Measurements from ENCODE around the gene CLDN24.
"Not testable (repeated sequence)": the region's sequence is repeated elsewhere in the genome, so short reads cannot be mapped to it uniquely, and the experiment has no call there.

CLDN24 gene

GRCh38 chr4:183345261-183345660 is 23.0 kb upstream of the CLDN24 start:
- no peak for DNase-seq

GRCh38 chr4:183344523-183345255 is 22.5 kb upstream of the CLDN24 start:
- DNase-seq: no peak

- no peak for DNase-seq
Observed at GRCh38 chr4:183343730-183344129, 21.5 kb upstream of the CLDN24 start.

- no peak for DNase-seq
Observed at GRCh38 chr4:183342541-183343533, 20.6 kb upstream of the CLDN24 start.

GRCh38 chr4:183337833-183338232 is 15.6 kb upstream of the CLDN24 start:
- DNase-seq: no peak

GRCh38 chr4:183337349-183337748 is 15.1 kb upstream of the CLDN24 start:
- no peak for DNase-seq

GRCh38 chr4:183335369-183335940 is 13.2 kb upstream of the CLDN24 start:
- DNase-seq: no peak

- DNase-seq: no peak
Observed at GRCh38 chr4:183333983-183334382, 11.8 kb upstream of the CLDN24 start.

- DNase-seq: no peak
Observed at GRCh38 chr4:183333202-183333601, 11.0 kb upstream of the CLDN24 start.

GRCh38 chr4:183332447-183332846 is 10.2 kb upstream of the CLDN24 start:
- no peak for DNase-seq

GRCh38 chr4:183330841-183331240 is 8.6 kb upstream of the CLDN24 start:
- no peak for DNase-seq

GRCh38 chr4:183329954-183330742 is 7.9 kb upstream of the CLDN24 start:
- no peak for DNase-seq

GRCh38 chr4:183329244-183329643 is 7.0 kb upstream of the CLDN24 start:
- no peak for DNase-seq

- DNase-seq: no peak
Observed at GRCh38 chr4:183328832-183329231, 6.6 kb upstream of the CLDN24 start.

- no peak for DNase-seq
Observed at GRCh38 chr4:183327827-183328226, 5.6 kb upstream of the CLDN24 start.

GRCh38 chr4:183326853-183327252 is 4.6 kb upstream of the CLDN24 start:
- no peak for DNase-seq

GRCh38 chr4:183326387-183326786 is 4.2 kb upstream of the CLDN24 start:
- not testable (repeated sequence) for DNase-seq

- DNase-seq: no peak
Observed at GRCh38 chr4:183324619-183325018, 2.4 kb upstream of the CLDN24 start.

GRCh38 chr4:183324056-183324455 is 1.8 kb upstream of the CLDN24 start:
- not testable (repeated sequence) for DNase-seq

GRCh38 chr4:183323295-183323694 is 1.1 kb upstream of the CLDN24 start:
- DNase-seq: no peak

- no peak for DNase-seq
Observed at GRCh38 chr4:183321516-183321915, 710 bp downstream of the CLDN24 start.

- DNase-seq: no peak
Observed at GRCh38 chr4:183321079-183321478, 1.1 kb downstream of the CLDN24 start.

All from NCI-H748 treated with DMSO at 0.1 percent for 48 hours (cell line).